ENCODE measurements around the gene CEP164. TPM values are rescaled to one million over a fixed set of nuclear protein-coding genes. Genes with fewer than 3 reads are reported as not detected.

The CEP164 gene
- total RNA-seq, 4 donors from 2014 or later, result 22.8 to 56.7 (median 29.7) TPM

DNA sequence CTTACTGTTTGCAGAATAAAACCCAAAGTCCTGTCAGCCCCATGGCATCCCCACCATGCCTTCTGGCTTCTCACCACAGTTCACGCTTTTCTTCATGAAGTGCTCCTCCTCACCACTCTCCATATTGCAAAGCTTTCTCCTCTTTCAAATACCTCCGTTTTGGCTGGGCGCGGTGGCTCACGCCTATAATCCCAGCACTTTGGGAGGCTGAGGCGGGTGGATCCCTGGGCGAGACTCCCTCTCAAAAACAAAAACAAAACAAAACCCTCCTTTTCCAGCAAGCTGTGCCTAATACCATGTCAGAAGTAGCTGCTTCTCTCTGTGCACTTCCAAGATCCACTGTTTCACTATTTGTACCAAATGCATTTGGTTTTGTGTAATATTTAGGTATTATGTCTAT lies 18.3 kb upstream of the CEP164 start:
- no peak overlapping the region for H3K4me3 ChIP-seq
- no peaks in the 10 kb centered on the region for H3K27me3 ChIP-seq
- WGBS, result 91% methylated on average over 7 of the region's 7 CpGs
- peaks cover 6% of the 10 kb centered on the region for H3K4me1 ChIP-seq
- H3K9me3 ChIP-seq, result no peaks in the 10 kb centered on the region
- DNase-seq (ENCODE audit: low spot score in 2 of 2), result peak in 1 of 2 donors; percentile 20
- TF ChIP-seq EP300 (IDR thresholded peaks at IDR 0.05), result no peak
- TF ChIP-seq POLR2A (IDR thresholded peaks at IDR 0.05), result no peak
- TF ChIP-seq CTCF (IDR thresholded peaks at IDR 0.05), result no peak
- no peak for TF ChIP-seq POLR2AphosphoS5 (IDR thresholded peaks at IDR 0.05)
- H3K36me3 ChIP-seq, result no peaks in the 10 kb centered on the region
- H3K27ac ChIP-seq, result no peak overlapping the region

DNA sequence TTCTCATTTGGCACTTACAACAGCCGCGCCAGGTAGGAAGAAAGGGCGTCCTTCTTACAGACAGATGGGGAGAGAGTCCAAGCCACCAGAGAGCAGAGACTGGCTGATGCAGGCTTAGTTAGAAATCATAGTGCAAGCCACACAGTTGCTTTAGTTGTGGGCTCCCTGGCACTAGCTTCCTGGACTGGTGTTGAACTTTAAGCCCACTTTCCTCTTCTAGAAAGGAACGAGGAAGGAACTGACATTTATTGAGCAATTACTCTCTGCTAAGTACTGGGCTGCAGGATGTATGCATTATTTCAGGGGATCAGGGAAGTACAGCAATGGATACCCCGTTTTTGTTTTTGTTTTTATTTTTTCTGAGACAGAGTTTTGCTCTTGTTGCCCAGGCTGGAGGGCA lies 14.6 kb upstream of the CEP164 start:
- Histone ChIP-seq H3K27ac (no peak overlapping the region), H3K36me3 (no peaks in the 10 kb centered on the region), H3K9me3 (no peaks in the 10 kb centered on the region), H3K4me1 (peaks cover 29% of the 10 kb centered on the region), H3K27me3 (no peaks in the 10 kb centered on the region), H3K4me3 (no peak overlapping the region)
- DNase-seq (ENCODE audit: low spot score in 2 of 2), result no peak
- no peak for TF ChIP-seq POLR2AphosphoS5 (IDR thresholded peaks at IDR 0.05)
- TF ChIP-seq EP300 (IDR thresholded peaks at IDR 0.05), result no peak
- no peak for TF ChIP-seq POLR2A (IDR thresholded peaks at IDR 0.05)
- WGBS, result 75% methylated on average over 5 of the region's 5 CpGs

DNA sequence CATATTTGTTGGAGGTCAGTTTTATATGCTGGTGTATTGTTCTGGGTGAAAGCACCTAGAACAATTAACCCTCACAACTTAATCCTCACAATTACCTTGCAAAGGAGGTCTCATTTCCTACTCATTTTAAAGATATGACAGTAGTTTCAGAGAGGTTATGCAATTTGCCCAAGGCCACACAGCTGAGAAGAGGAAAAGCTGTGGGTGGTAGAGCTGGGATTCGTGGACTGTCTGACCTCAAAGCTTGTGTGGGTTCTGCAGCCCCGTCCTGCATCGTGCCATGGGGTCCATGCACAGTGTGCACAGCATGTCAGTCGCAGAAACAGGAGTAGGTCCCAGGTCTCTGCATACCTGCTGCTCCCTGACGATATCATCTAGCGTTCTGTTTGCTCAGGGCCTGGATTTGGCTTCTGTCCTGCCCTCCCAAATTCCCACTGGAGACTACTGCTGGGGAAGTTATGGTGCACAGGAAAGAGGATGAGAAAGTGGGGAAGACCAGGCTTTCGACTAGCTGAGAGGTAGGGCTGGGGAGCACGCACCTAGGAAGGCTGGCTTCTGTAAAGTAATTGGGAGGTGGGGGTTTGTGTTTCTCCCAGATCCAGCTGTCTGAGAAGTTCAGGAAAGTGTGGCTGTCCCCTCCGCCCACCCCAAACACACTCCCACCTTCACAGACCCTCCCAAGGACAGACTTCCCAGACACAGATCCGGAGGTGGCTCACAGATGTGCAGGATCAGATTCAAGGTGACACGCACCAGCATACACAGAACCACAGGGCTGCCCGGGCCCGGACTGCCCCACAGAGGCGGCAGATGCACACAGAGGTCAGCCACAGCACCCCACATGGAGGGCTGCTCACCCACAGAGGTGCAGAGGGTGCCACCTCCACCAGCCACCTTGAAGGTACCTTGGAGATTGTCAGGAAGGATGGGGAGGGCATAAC lies 13.6 kb upstream of the CEP164 start:
- 83% methylated on average over 9 of the region's 14 CpGs for WGBS
- DNase-seq (ENCODE audit: low spot score in 2 of 2), result no peak
- TF ChIP-seq EP300 (IDR thresholded peaks at IDR 0.05) (no peak), CTCF (IDR thresholded peaks at IDR 0.05) (no peak), POLR2AphosphoS5 (IDR thresholded peaks at IDR 0.05) (no peak), POLR2A (IDR thresholded peaks at IDR 0.05) (no peak)
- no peaks in the 10 kb centered on the region for H3K27me3 ChIP-seq
- no peaks in the 10 kb centered on the region for H3K9me3 ChIP-seq
- peaks cover 29% of the 10 kb centered on the region for H3K4me1 ChIP-seq
- no peak overlapping the region for H3K27ac ChIP-seq
- peak overlapping the region; percentile 88 for H3K4me3 ChIP-seq
- no peaks in the 10 kb centered on the region for H3K36me3 ChIP-seq

DNA sequence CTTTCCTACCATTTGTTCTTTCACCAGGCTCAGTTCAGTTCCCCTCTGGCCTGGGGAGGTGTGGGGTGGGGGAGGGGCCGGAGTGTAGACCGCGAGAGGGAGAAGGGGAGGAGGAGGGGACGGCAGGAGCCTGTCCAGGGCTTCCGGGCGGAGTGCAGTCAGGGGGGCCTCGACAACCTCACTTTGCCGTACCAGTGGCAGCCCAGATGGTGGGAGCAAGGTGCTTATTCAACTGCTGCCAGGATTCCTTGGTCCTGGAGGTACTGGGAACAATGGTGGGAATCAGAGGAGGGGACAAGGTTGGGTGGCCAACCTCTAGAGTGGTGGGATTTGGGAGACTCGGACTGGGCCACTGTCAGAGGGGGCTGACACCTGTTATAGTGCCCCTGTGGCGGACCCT lies 12.8 kb upstream of the CEP164 start:
- WGBS, result 25% methylated on average over 4 of the region's 10 CpGs
- no peaks in the 10 kb centered on the region for H3K36me3 ChIP-seq
- H3K27ac ChIP-seq, result no peak overlapping the region
- TF ChIP-seq EP300 (IDR thresholded peaks at IDR 0.05), result no peak
- TF ChIP-seq POLR2AphosphoS5 (IDR thresholded peaks at IDR 0.05), result no peak
- TF ChIP-seq POLR2A (IDR thresholded peaks at IDR 0.05), result no peak
- TF ChIP-seq CTCF (IDR thresholded peaks at IDR 0.05), result no peak
- H3K4me1 ChIP-seq, result peaks cover 29% of the 10 kb centered on the region
- no peaks in the 10 kb centered on the region for H3K27me3 ChIP-seq
- no peak for DNase-seq (ENCODE audit: low spot score in 2 of 2)
- H3K9me3 ChIP-seq, result no peaks in the 10 kb centered on the region
- peak overlapping the region; percentile 88 for H3K4me3 ChIP-seq

GRCh38 chr11:117315285-117316196 lies 12.1 kb upstream of the CEP164 start:
- peaks cover 29% of the 10 kb centered on the region for H3K4me1 ChIP-seq
- WGBS, result 6% methylated on average over 16 of the region's 62 CpGs
- H3K27ac ChIP-seq, result peak overlapping the region; percentile 15
- no peaks in the 10 kb centered on the region for H3K27me3 ChIP-seq
- DNase-seq (ENCODE audit: low spot score in 2 of 2), result no peak
- no peaks in the 10 kb centered on the region for H3K36me3 ChIP-seq
- H3K9me3 ChIP-seq, result no peaks in the 10 kb centered on the region
- peak overlapping the region; percentile 88 for H3K4me3 ChIP-seq
- TF ChIP-seq POLR2AphosphoS5 (IDR thresholded peaks at IDR 0.05), result no peak
- no peak for TF ChIP-seq CTCF (IDR thresholded peaks at IDR 0.05)
- no peak for TF ChIP-seq POLR2A (IDR thresholded peaks at IDR 0.05)
- no peak for TF ChIP-seq EP300 (IDR thresholded peaks at IDR 0.05)
